ENCODE measurements around the gene USE1. TPM values are rescaled to one million over a fixed set of nuclear protein-coding genes. Genes with fewer than 3 reads are reported as not detected.

USE1 gene
- total and polyA plus RNA-seq, 9 of the 15 experiments (the other 6 are each of a cell fraction or from before 2014, with no cell fraction given) = 17.3 to 52.4 (median 34.0) TPM

DNA sequence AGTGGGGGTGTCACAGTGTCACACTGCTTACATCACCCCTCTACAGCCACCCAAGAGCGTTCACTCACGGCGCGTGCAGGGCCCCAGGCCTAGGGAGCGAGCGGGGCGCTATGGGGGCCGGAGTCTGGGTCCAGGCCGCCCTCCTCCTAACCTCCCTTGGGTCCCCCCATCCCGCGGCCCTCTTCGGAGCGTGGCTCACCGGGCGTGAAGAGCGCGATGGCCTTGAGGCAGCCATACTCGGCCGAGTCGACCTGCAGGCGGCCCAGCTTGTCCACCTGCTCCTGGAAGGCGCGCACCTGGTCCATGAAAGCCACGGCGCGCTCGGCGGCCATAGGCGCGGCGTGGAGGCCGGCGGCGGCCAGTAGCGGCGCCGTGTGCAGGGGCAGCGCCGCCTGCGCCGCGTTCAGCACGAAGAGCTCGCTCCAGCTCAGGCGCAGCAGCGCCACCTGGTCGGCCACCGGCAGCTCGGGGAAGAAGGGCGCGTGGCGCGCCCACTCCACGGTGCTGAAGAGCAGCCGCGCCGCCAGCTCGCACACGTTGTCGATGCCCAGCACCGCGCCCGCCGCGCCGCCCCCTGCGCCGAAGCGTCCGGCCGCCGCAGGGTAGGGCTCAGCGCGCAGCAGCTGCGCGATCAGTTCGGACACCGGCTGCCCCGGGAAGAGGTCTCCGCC lies 20.3 kb downstream of the USE1 start (continued):
- no peak for TF ChIP-seq BCL6 (CRISPR knock-in tag; IDR thresholded peaks at IDR 0.05)
- peak; percentile 87 for TF ChIP-seq RBFOX2 (IDR thresholded peaks at IDR 0.05; ENCODE audit: low read depth, low read length)
- TF ChIP-seq NCOA6 (IDR thresholded peaks at IDR 0.05) = no peak
- TF ChIP-seq SIX5 (IDR thresholded peaks at IDR 0.05; ENCODE audit: borderline replicate concordance in 1 of 2, insufficient read depth in 1 of 2, low read depth in 1 of 2, low read length in 2 of 2) = no peak
- no peak for TF ChIP-seq XRCC4 (IDR thresholded peaks at IDR 0.05; ENCODE audit: extremely low read depth, insufficient read depth, insufficient read length)
- TF ChIP-seq FOXJ3 (CRISPR knock-in tag; IDR thresholded peaks at IDR 0.05) = no peak
- TF ChIP-seq SNRNP70 (optimal IDR thresholded peaks at IDR 0.05; ENCODE audit: low read depth, low read length) = no peak
- 0 out of 2 replicates have a peak, but pooled peaks have one; percentile 22 for TF ChIP-seq KLF1 (tag; IDR thresholded peaks at IDR 0.05)
- no peak for TF ChIP-seq NFE2L1 (tag; IDR thresholded peaks at IDR 0.05; ENCODE audit: borderline replicate concordance, low read depth)
- TF ChIP-seq JUN (IDR thresholded peaks at IDR 0.05; ENCODE audit: borderline replicate concordance, low read depth, low read length) = peak; percentile 8; the same call in 1 of the 2 replicates
- TF ChIP-seq JUN (CRISPR knock-in tag; IDR thresholded peaks at IDR 0.05; ENCODE audit: borderline replicate concordance) = 0 out of 2 replicates have a peak, but pooled peaks have one; percentile 74
- peak; percentile 43; the same call in 1 of the 2 replicates for TF ChIP-seq HLTF (IDR thresholded peaks at IDR 0.05)
- no peak for TF ChIP-seq TRIM24 (IDR thresholded peaks at IDR 0.05)
- TF ChIP-seq HNRNPL (IDR thresholded peaks at IDR 0.05; ENCODE audit: low read depth, low read length) = peak; percentile 91
- TF ChIP-seq ZNF239 (CRISPR knock-in tag; IDR thresholded peaks at IDR 0.05) = no peak
- no peak for TF ChIP-seq ZNF551 (CRISPR knock-in tag; IDR thresholded peaks at IDR 0.05)
- peak; percentile 54 to 95; a peak in 3 of 4 replicates for TF ChIP-seq UBTF (IDR thresholded peaks at IDR 0.05; ENCODE audit: borderline replicate concordance in 1 of 2, low read depth in 2 of 2, low read length in 2 of 2)
- TF ChIP-seq HDAC3 (IDR thresholded peaks at IDR 0.05; ENCODE audit: borderline replicate concordance, partially characterized antibody) = no peak
- TF ChIP-seq HDGF (IDR thresholded peaks at IDR 0.05) = no peak

Measured in K562 (cell line).